Occipital lobe (tissue), 2 donors: ENCODE measurements around the gene PLOD2. TPM values are rescaled to one million over a fixed set of nuclear protein-coding genes. Genes with fewer than 3 reads are reported as not detected.
A peak's percentile ranks its signal among the peaks of the same experiment; 100 is the strongest.

Experiments
- DNase-seq: peaks from one replicate; lab custom pipeline; 2025; lab: John Stamatoyannopoulos, UW
- total RNA-seq: library from RNA; depleted of rRNA; stranded (reverse); fragments of >200 nt; gene quantifications from one replicate; pipeline ENCODE4 v1.2.3, GENCODE V29; 2014

Gene PLOD2
- total RNA-seq, 1 donor from 2014 or later: 22.6 TPM

GRCh38 chr3:146166415-146166821 lies 5.4 kb upstream of the PLOD2 start:
- no peak for DNase-seq

- DNase-seq: no peak
Observed at GRCh38 chr3:146165877-146166276, 4.9 kb upstream of the PLOD2 start.

DNA sequence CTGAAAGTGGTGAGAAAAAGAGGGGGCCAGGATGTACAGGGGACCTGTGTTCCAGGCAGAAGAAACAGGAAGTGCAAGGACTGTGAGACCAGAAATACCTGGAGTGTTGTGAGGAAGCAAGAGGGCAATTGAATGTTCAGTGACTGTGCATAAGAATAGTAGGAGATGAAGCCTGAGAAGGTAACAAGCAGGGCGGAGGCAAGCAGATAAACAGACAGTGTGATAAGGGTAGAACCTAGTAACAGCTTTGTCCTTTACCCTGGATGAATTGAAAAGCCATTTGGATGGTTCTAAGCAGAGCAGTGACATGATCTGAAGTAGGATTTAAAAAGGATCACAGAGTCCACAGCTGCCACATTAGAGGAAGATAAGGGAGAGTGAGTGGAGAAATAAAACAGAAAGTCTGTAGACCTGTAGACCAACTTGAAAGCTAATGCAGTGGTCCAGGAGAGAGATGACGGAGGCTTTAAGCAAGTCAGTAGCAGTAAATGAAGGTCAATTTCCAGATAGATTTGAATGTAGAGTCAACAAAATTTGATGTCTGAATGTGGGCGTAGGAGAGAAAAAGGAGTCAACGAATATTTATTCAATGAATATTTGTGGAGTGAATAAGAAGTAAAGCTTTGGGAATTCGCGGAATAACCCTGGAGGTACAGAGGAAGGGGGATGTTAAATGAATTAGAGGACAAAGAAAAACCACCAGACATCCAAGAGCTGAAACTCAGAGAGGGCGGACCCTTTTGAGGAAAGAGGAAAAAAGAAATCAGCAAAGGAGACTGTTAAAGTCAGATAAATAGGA lies 4.2 kb upstream of the PLOD2 start:
- DNase-seq: no peak

GRCh38 chr3:146164506-146164905 lies 3.5 kb upstream of the PLOD2 start:
- DNase-seq: no peak

GRCh38 chr3:146164071-146164470 lies 3.1 kb upstream of the PLOD2 start:
- DNase-seq: no peak

- no peak for DNase-seq
Observed at GRCh38 chr3:146163584-146163983, 2.6 kb upstream of the PLOD2 start.

GRCh38 chr3:146162561-146162960 lies 1.6 kb upstream of the PLOD2 start:
- no peak for DNase-seq

DNA sequence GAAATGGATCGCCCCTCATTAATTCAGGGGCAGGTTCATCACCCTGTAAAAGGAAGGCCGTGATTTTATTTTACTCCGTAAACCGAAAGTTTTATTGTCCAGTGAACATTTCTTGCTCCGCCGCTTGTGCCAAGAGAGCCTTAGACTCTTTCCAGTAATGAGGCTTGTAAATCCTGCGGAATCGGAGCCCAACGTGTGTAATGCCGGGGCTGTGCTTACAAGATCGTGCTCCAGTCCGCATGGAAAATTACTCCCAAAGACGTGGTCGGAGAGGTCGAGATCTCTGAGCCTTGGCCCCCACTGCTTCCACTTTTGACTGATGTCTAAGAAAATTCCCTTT lies 649 bp upstream of the PLOD2 start:
- DNase-seq: no peak

DNA sequence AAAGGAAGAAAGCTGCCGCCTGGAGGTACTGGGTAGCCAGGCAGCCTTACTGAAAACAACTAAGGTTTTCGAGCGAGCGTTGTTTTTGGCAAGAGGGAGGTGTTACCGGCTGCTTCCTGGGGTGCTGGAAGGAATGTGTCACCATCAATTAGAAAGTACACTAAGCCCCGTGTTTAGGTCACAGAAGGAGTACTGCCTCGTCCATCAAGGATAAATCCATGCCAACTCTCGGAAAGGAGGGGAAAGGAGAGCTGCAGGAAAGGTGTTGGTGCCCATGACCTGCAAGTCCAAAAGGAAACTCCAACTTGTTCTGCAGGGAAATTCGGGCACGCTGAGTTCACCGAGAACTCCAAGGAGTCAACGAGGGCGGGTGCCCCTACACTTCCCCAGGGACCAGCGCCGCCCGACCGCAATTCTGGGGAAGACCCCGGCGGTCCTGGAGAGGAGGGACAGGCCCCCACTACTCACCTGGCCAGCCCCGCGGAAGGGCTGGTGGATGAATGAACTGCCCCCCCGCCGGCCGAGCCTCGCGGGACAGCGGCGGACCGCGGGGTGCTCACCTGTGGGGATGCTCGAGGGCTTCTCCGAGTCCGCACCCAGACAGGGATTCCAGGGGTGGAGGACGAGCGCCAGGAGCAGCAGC lies 542 bp downstream of the PLOD2 start:
- DNase-seq: peak; percentile 74

- no peak for DNase-seq
Observed at GRCh38 chr3:146159616-146160320, 1.2 kb downstream of the PLOD2 start.

GRCh38 chr3:146159037-146159436 lies 1.9 kb downstream of the PLOD2 start:
- no peak for DNase-seq

DNA sequence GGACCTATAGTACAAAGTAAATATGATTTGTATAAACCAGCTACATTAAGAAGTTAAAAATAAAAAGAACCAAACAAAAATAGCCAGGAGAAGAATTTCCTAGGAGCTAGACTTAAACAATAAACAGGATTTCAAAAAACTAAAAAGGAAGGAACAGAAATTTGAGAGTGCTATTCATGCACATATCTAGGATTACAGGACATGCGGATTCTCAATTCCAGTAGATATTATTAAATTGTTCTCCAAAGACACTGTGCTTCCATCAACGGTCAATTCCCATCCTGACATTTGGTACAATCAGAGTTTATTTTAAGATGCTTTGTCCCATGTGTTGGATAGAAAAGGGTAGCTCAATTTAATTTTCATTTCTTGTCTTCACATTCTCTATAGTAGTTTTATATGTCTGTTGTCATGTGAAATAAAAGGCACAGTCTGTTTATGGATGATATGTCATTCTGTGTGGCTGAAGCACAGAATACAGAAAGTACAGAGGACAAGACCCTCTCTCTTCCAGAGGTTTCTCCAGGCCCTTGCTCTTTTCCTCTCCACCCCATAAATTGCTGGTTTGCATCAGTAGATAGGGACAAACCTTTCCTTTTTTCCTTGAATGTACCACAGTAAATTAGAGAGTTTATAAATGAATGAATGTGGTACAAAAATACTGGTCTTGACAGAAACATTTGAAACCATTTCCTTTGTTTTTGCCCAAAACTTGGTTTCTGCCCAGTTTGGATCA lies 3.5 kb downstream of the PLOD2 start:
- no peak for DNase-seq

DNA sequence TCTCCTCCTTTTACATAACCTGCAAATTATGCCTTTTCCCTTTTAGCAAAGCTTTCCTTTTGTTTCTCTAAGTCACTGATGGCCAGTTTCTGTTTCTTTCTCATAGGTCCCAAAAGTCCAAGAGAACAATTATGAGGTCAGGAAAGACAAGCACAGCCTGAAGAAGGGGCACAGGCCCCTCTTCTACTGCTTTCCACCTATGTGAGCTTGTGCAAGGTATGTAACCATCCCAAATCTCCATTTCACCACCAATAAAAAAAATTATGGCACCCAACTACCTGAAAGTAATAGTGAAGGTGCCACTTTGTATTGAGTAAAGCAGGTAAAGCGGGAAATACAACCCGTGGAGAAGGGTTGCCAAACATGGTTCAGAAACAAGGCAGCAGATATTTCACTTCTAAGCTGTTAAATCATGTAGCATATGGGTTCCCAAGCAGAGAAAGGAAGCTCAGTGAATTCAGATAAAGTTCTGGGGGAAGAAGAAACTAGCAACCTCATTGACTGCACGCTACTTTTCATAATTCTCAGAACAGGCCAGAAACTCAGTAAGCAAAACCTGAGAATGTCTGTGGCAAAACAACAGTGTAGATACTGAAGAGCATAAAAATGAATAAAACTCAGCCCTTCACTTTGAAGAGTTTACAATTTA lies 4.2 kb downstream of the PLOD2 start:
- DNase-seq: no peak

GRCh38 chr3:146156095-146156494 lies 4.9 kb downstream of the PLOD2 start:
- DNase-seq: no peak

GRCh38 chr3:146154995-146155394 lies 6.0 kb downstream of the PLOD2 start:
- no peak for DNase-seq

- no peak for DNase-seq
Observed at GRCh38 chr3:146154316-146154715, 6.7 kb downstream of the PLOD2 start.

- no peak for DNase-seq
Observed at GRCh38 chr3:146153429-146153828, 7.6 kb downstream of the PLOD2 start.

- no peak for DNase-seq
Observed at GRCh38 chr3:146152834-146153233, 8.2 kb downstream of the PLOD2 start.

DNA sequence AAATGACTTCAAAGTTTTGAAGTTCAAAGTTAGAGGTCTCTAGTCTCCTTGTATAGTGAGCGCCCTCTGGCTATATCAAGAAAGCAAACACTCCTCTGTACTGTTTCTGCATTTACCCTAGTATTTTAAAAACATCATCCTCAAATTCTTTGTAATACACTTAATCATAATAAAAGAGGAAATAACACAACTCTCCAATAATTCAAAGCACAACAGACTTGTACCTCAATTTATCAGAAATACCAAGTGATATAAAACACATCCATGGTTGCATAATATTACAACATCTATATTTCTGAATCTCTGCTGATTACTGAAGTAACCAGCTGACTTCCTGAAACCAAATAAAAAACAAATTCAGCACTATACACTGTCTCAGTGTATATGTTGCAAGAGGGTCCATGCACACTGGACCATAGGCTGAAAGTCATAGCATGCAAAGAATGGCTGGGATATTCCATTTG lies 12.5 kb downstream of the PLOD2 start:
- DNase-seq: no peak

DNA sequence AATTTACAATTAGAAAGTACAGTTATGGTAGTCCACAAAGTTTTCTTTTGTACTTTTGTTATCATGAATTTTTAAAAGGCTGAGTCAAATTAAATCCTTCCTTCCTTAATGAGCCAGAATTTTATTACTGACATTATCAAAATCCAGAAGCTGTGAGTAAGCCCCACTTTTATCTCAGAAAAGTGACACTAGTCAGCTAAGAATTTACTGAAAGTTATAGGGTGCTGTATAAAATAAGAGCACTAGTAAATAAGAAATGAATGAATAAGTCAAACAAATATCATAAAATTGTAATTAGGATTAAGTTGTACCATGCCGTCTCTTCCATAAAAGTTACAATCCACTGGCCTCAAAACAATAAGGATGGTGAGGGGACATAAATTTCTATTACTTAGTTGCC lies 15.3 kb downstream of the PLOD2 start:
- DNase-seq: no peak

DNA sequence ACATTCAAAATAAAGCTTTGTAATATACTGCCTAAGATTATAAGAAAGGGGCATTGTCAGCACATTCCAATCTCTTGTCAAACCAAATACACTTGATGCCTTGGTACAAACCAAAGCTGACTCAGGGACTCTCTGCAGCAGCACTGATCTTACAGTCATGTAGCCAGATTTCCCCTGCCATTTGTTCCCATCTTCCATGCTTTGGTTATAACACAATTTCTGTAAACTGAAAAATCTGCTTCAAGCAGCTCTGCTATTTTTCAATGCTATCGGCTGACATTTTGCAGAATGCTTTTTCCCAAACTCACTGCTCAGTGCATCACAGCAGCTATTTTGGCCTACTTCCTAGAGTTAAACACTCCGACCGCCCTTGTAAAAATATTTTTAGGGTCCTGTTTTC lies 18.2 kb downstream of the PLOD2 start:
- DNase-seq: no peak
